HFFc6 (cell line): ENCODE data around the gene CEP57. TPM values are rescaled to one million over a fixed set of nuclear protein-coding genes. Genes with fewer than 3 reads are reported as not detected.
A peak's percentile ranks its signal among the peaks of the same experiment; 100 is the strongest.

Experiments
- DNase-seq: peaks from one replicate; pipeline ENCODE4 v3.0.0-alpha.2; 2018
- H3K27ac Mint-ChIP-seq: 2 replicates; pipeline ENCODE4 v1.8.0; 2020; ENCODE audit warnings: mild to moderate bottlenecking, mixed read lengths
- H3K27me3 Mint-ChIP-seq: 2 replicates; pipeline ENCODE4 v1.8.0; 2021; ENCODE audit warnings: mild to moderate bottlenecking, moderate library complexity, mixed read lengths; ENCODE audit not compliant: insufficient read depth
- H3K36me3 Mint-ChIP-seq: 2 replicates; pipeline ENCODE4 v1.8.0; 2021; ENCODE audit warnings: low read depth, mixed read lengths
- H3K4me1 Mint-ChIP-seq: 2 replicates; pipeline ENCODE4 v1.8.0; 2020; ENCODE audit warnings: low read depth, mixed read lengths
- H3K4me3 Mint-ChIP-seq: 2 replicates; pipeline ENCODE4 v1.8.0; 2020; ENCODE audit warnings: mild to moderate bottlenecking, moderate library complexity, mixed read lengths
- H3K9me3 Mint-ChIP-seq: 2 replicates; pipeline ENCODE4 v1.8.0; 2020; ENCODE audit warnings: mild to moderate bottlenecking, mixed read lengths
- long read RNA-seq: library from polyadenylated mRNA; unstranded; transcript quantifications from one replicate; pipeline ENCODE4 v2.0.0, GENCODE V29; 2019
- total RNA-seq, 6 experiments: library from RNA; stranded (reverse); fragmentation: NEBNext Ultra II Directional; extraction: Animal tissue kit (Norgen Biotek cat#: 25700); gene quantifications; 2 replicates in 1 of 6; 3 replicates in 5 of 6; pipeline ENCODE4 v1.2.3, GENCODE V29; 2021
- TF ChIP-seq, protein P1 (sequence below): fragments of 200-600 bp; sonication (generic); IDR thresholded peaks from 2 replicates; pipeline ENCODE4 v1.5.0; 2021; ENCODE audit warnings: antibody characterized with exemption, mild to moderate bottlenecking

CEP57 gene
- 10 to 100 TPM; 24.9 to 29.5 (median 26.6) TPM for total RNA-seq
- long read RNA-seq, transcript CEP57-202 (11 exons, 3,178 nt), result major isoform, 5 of 25 reads
- long read RNA-seq, partial matches to known transcripts, result 8 of 25 reads
- long read RNA-seq, other reads (novel, unspliced or antisense), result 8 of 25 reads

DNA sequence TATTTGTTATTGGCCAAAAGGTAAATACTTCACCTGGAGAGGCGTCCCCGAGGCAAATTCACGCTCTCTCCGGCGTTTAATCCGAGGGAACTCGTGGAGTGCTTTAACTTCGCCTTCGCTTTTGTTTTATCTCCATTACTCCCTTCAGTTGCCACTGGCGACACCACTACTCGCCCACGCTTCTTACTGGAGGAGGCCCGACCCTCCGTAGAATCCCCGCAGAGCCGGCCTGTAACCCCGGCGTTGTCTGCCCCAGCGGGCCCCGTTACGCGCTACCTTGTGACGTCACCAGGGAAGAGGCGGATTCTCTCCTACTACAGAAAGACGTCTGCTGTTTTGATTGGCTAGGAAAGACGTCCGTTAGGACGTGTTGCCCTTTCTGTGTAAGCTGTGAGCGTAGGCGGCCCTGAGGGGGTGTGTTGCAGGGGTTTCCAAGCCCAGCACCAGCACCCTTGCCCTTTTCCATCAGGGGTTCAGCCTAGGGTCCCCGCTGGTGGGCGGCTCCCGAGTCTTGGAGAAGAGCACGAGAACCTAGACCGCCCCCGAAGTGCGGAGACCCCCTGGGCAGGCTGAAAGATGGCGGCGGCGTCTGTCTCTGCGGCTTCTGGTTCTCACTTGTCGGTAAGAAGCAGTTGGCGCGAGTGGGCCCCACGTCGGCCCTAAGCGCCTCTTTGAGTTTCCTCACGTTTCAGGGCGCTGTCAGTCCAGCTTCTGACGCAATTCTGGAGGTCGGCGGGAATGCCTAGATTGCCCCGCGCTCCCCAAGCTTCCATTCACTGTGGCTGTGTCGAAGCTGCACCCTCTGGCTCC is at the start of gene CEP57:
Gene CEP57 (plus strand): TSS at position 376 of the 810 bp plus-strand sequence. CDS start 201 bp downstream, at position 577.
- H3K9me3 Mint-ChIP-seq, result no peaks in the 10 kb centered on the region
- peak within 1 kb of the TSS; percentile 100 for H3K27ac Mint-ChIP-seq
- peak within 1 kb of the TSS; percentile 100 for H3K4me3 Mint-ChIP-seq
- H3K27me3 Mint-ChIP-seq, result peaks cover 2% of the 10 kb centered on the region
- DNase-seq, result peak; percentile 97
- H3K36me3 Mint-ChIP-seq, result peaks cover 23% of the 10 kb centered on the region; the same call in 1 of the 2 replicates
- TF ChIP-seq, protein P1, sequence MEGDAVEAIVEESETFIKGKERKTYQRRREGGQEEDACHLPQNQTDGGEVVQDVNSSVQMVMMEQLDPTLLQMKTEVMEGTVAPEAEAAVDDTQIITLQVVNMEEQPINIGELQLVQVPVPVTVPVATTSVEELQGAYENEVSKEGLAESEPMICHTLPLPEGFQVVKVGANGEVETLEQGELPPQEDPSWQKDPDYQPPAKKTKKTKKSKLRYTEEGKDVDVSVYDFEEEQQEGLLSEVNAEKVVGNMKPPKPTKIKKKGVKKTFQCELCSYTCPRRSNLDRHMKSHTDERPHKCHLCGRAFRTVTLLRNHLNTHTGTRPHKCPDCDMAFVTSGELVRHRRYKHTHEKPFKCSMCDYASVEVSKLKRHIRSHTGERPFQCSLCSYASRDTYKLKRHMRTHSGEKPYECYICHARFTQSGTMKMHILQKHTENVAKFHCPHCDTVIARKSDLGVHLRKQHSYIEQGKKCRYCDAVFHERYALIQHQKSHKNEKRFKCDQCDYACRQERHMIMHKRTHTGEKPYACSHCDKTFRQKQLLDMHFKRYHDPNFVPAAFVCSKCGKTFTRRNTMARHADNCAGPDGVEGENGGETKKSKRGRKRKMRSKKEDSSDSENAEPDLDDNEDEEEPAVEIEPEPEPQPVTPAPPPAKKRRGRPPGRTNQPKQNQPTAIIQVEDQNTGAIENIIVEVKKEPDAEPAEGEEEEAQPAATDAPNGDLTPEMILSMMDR, result no peak
- peaks cover 44% of the 10 kb centered on the region for H3K4me1 Mint-ChIP-seq

- Mint-ChIP-seq H3K27ac (no peak overlapping the region), H3K9me3 (no peaks in the 10 kb centered on the region), H3K4me3 (no peak overlapping the region), H3K4me1 (no peaks in the 10 kb centered on the region), H3K27me3 (peaks cover 21% of the 10 kb centered on the region), H3K36me3 (no peaks in the 10 kb centered on the region)
- TF ChIP-seq, protein P1, result no peak
- no peak for DNase-seq
These were observed 40.2 kb upstream of the CEP57 start for GRCh38 chr11:95750101-95750500.

- Mint-ChIP-seq H3K4me1 (no peaks in the 10 kb centered on the region), H3K36me3 (no peaks in the 10 kb centered on the region), H3K27ac (no peak overlapping the region), H3K27me3 (peaks cover 17% of the 10 kb centered on the region), H3K9me3 (no peaks in the 10 kb centered on the region), H3K4me3 (no peak overlapping the region)
- no peak for DNase-seq
- TF ChIP-seq, protein P1, result no peak
These were observed 38.8 kb upstream of the CEP57 start for GRCh38 chr11:95751515-95751914.

DNA sequence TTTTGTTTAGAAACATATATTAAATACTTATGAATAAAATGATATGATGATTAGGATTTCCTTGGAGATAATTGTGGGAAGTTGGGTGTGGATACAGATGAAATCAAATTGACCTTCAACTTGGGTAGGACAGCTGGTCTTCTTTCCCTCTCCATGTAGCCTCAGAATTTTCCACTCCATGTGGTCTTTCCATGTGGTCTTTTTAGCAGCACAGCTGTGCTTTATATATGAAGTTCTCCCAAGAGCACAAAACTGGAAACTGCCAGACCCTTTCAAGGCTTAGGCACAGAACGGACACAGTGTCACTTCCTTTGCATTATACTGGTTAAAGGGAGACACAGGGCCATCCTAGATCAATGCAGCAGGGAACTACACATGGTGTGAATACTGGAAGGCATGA is 29.4 kb upstream of the CEP57 start:
- Mint-ChIP-seq H3K27me3 (peaks cover 15% of the 10 kb centered on the region), H3K9me3 (no peaks in the 10 kb centered on the region), H3K27ac (no peak overlapping the region), H3K4me1 (no peaks in the 10 kb centered on the region), H3K36me3 (no peaks in the 10 kb centered on the region), H3K4me3 (no peak overlapping the region)
- TF ChIP-seq, protein P1, result no peak
- DNase-seq, result no peak

- peaks cover 5% of the 10 kb centered on the region for H3K4me1 Mint-ChIP-seq
These were observed 27.8 kb upstream of the CEP57 start for GRCh38 chr11:95762534-95762933.

More at GRCh38 chr11:95762534-95762933, 27.8 kb upstream of the CEP57 start:
- TF ChIP-seq, protein P1, result no peak
- H3K9me3 Mint-ChIP-seq, result no peaks in the 10 kb centered on the region
- peaks cover 15% of the 10 kb centered on the region for H3K27me3 Mint-ChIP-seq
- no peak for DNase-seq
- no peak overlapping the region for H3K27ac Mint-ChIP-seq
- no peak overlapping the region for H3K4me3 Mint-ChIP-seq
- no peaks in the 10 kb centered on the region for H3K36me3 Mint-ChIP-seq
